WTC11 (cell line): ENCODE measurements around the gene DIDO1. TPM values are rescaled to one million over a fixed set of nuclear protein-coding genes. Genes with fewer than 3 reads are reported as not detected.

ENCODE experiments used
- ATAC-seq: fragments of 200-7000 bp; cut with Tn5 transposase; 2 replicates; pipeline ENCODE4 v1.10.0; 2021; ENCODE audit warnings: mild to moderate bottlenecking, moderate library complexity
- CTCF ChIA-PET: fragments of 300-600 bp; sonication (Branson Sonifier 250); formaldehyde crosslinking; loops from one replicate; lab custom pipeline; 2021; ENCODE audit warnings: antibody characterized with exemption; lab: Charles Lee
- POLR2A ChIA-PET: fragments of 350-600 bp; sonication (Branson Sonifier 250); formaldehyde crosslinking; loops from one replicate; lab custom pipeline; 2021; ENCODE audit warnings: antibody characterized with exemption; lab: Charles Lee
- DNase-seq: peaks from one replicate; pipeline ENCODE4 v3.0.0; 2021; ENCODE audit warnings: low spot score
- H3K27ac Mint-ChIP-seq: 2 replicates; pipeline ENCODE4 v1.8.0; 2021; ENCODE audit warnings: mixed read lengths
- H3K27me3 Mint-ChIP-seq: 2 replicates; pipeline ENCODE4 v1.8.0; 2021; ENCODE audit warnings: low read depth, mild to moderate bottlenecking, moderate library complexity, mixed read lengths
- H3K36me3 Mint-ChIP-seq: 2 replicates; pipeline ENCODE4 v1.8.0; 2021; ENCODE audit warnings: mixed read lengths
- H3K4me1 Mint-ChIP-seq: 2 replicates; pipeline ENCODE4 v1.8.0; 2022; ENCODE audit warnings: mixed read lengths
- H3K4me3 Mint-ChIP-seq: 2 replicates; pipeline ENCODE4 v1.8.0; 2021; ENCODE audit warnings: mild to moderate bottlenecking, moderate library complexity, mixed read lengths
- H3K9me3 Mint-ChIP-seq: 2 replicates; pipeline ENCODE4 v1.8.0; 2021; ENCODE audit warnings: mixed read lengths
- CREB1 ChIP-seq: sonication (generic); formaldehyde crosslinking; IDR thresholded peaks from 2 replicates; pipeline ENCODE4 v1.8.0; 2023; ENCODE audit warnings: mild to moderate bottlenecking, missing genetic modification reagents
- ELF4 ChIP-seq: sonication (generic); formaldehyde crosslinking; IDR thresholded peaks from 2 replicates; pipeline ENCODE4 v1.8.1; 2022; ENCODE audit warnings: low read depth, mild to moderate bottlenecking, moderate library complexity, missing genetic modification reagents
- KAT7 ChIP-seq: sonication (generic); formaldehyde crosslinking; IDR thresholded peaks from 2 replicates; pipeline ENCODE4 v1.8.1; 2023; ENCODE audit warnings: missing genetic modification reagents, mild to moderate bottlenecking, borderline replicate concordance
- NFATC4 ChIP-seq: fragments of 250-450 bp; sonication (Bioruptor Pico); IDR thresholded peaks from 2 replicates; pipeline ENCODE4 v1.9.0; 2021; ENCODE audit warnings: mild to moderate bottlenecking
- RORB ChIP-seq: fragments of 250-450 bp; sonication (Bioruptor Pico); IDR thresholded peaks from 2 replicates; pipeline ENCODE4 v1.9.0; 2021; ENCODE audit warnings: mild to moderate bottlenecking
- ZBTB21 ChIP-seq: sonication (generic); formaldehyde crosslinking; IDR thresholded peaks from 2 replicates; pipeline ENCODE4 v1.8.1; 2023; ENCODE audit warnings: mild to moderate bottlenecking, missing genetic modification reagents, borderline replicate concordance
- ZNF121 ChIP-seq: sonication (generic); formaldehyde crosslinking; IDR thresholded peaks from 2 replicates; pipeline ENCODE4 v1.8.0; 2023; ENCODE audit warnings: missing genetic modification reagents
- ZNF263 ChIP-seq: sonication (generic); formaldehyde crosslinking; IDR thresholded peaks from 2 replicates; pipeline ENCODE4 v1.8.1; 2022; ENCODE audit warnings: low read depth, mild to moderate bottlenecking, moderate library complexity, missing genetic modification reagents
- ZNF317 ChIP-seq: sonication (generic); formaldehyde crosslinking; IDR thresholded peaks from 2 replicates; pipeline ENCODE4 v1.8.1; 2023; ENCODE audit warnings: low read depth, mild to moderate bottlenecking, moderate library complexity, missing genetic modification reagents, borderline replicate concordance
- ZNF671 ChIP-seq: fragments of 250-450 bp; sonication (Bioruptor Pico); IDR thresholded peaks from 2 replicates; pipeline ENCODE4 v1.8.0; 2021; ENCODE audit warnings: mild to moderate bottlenecking
- total RNA-seq: library from RNA; stranded (reverse); gene quantifications from 3 replicates; pipeline ENCODE4 v1.2.3, GENCODE V29; 2021
- TF ChIP-seq, protein P1 (sequence below): sonication (generic); formaldehyde crosslinking; IDR thresholded peaks from 2 replicates; pipeline ENCODE4 v1.8.0; 2023; ENCODE audit warnings: missing genetic modification reagents
- TF ChIP-seq, protein P2 (sequence below): sonication (generic); formaldehyde crosslinking; IDR thresholded peaks from 2 replicates; pipeline ENCODE4 v1.8.1; 2022; ENCODE audit warnings: missing genetic modification reagents, borderline replicate concordance
- TF ChIP-seq, protein P3 (sequence below): sonication (generic); formaldehyde crosslinking; IDR thresholded peaks from 2 replicates; pipeline ENCODE4 v1.8.0; 2022; ENCODE audit warnings: missing genetic modification reagents
- TF ChIP-seq, protein P4 (sequence below): sonication (generic); formaldehyde crosslinking; IDR thresholded peaks from 2 replicates; pipeline ENCODE4 v1.8.0; 2022; ENCODE audit warnings: mild to moderate bottlenecking, missing genetic modification reagents
- TF ChIP-seq, protein P5 (sequence below): sonication (generic); formaldehyde crosslinking; IDR thresholded peaks from 2 replicates; pipeline ENCODE4 v1.8.1; 2022; ENCODE audit warnings: low read depth, missing genetic modification reagents, borderline replicate concordance

Gene DIDO1
- total RNA-seq, 1 experiment from 2014 or later: 87.3 TPM

DNA sequence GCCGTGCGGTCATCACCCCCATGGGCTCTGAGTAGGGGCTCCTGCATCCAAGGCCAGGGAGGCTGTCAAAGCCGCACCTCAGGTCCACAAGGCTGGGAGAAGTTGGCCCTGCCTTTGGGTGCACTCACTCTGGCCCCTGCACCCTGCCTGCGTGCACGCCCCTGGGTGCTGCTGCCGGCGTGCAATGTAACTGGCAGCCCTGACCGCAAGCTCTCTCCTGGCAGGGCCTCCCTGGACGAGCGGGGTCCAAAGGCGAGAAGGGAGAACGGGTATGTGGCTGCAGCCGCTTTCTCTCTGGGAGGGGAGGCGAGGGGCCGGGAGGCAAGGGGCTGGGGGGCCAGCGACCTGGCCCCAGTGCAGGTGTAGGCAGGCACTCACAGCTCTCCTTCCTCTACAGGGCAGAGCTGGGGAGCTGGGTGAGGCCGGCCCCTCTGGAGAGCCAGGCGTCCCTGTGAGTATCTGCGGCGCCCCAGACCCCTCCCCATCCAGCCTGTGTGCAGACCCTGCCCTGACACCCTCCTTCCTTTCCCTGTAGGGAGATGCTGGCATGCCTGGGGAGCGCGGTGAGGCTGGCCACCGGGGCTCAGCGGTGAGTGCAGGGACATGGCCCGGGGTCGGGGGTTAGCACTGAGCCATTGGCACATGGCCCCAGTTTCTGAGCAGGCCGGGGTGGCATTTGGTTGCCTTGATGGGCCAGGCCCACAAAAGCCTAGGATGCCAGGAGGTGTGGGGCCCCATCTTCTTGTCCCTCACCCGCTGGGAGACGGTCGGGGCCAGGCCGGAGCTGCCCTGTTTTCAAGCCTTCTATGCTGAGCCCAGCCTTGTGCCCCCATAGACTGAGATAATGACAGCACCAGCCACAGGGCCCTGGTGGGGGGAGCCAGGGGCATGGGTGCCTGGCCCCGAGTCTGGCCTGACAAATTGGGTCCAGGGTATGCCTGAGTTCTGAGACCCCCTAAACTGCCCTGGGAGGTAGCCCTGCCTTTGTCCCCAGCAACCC lies 96.8 kb downstream of the DIDO1 start:
- DNase-seq (no peak), ATAC-seq (no peak)
- Mint-ChIP-seq H3K27me3 (no peaks in the 10 kb centered on the region), H3K27ac (no peak overlapping the region), H3K4me1 (peaks cover 19% of the 10 kb centered on the region), H3K4me3 (no peak overlapping the region), H3K36me3 (peaks cover 6% of the 10 kb centered on the region; the same call in 1 of the 2 replicates), H3K9me3 (no peaks in the 10 kb centered on the region)
- ChIA-PET CTCF (no interaction called here), POLR2A (no interaction called here)
- no peak for TF ChIP-seq RORB (CRISPR knock-in tag)

DNA sequence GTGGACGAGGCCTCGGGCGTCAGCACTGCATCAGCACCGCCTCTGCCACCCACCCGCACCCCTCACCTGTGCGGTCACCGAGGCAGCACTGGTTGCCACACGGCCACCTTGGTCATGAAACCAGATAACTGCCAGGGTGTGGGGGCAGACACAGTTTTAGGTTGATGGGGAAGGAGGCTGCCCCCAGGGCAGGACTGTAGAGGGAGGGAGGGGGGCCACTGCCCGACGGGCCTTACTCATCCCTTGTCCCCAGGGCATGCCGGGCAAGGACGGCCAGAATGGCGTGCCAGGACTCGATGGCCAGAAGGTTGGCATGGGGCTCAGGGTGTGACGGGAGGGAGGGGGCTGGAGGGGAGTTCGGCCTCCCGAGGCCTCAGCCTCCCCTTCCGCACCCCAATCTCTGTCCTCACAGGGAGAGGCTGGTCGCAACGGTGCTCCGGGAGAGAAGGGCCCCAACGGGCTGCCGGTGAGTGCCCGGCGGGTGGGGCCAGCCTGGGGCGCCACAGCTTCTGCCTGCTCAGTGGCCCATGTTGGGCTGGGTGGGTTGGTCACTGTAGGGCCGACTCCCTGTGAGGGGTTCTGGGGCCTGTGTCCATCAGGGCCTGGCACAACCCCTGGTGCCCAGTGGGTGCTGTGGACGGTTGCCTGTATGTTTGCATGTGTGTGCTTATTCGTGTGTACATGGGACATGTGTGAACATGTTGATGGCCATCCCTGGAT lies 97.6 kb downstream of the DIDO1 start:
- no peak for DNase-seq
- H3K9me3 Mint-ChIP-seq: no peaks in the 10 kb centered on the region
- ATAC-seq: no peak
- ChIA-PET CTCF (no interaction called here), POLR2A (no interaction called here)
- H3K27ac Mint-ChIP-seq: no peak overlapping the region
- TF ChIP-seq, protein P1, sequence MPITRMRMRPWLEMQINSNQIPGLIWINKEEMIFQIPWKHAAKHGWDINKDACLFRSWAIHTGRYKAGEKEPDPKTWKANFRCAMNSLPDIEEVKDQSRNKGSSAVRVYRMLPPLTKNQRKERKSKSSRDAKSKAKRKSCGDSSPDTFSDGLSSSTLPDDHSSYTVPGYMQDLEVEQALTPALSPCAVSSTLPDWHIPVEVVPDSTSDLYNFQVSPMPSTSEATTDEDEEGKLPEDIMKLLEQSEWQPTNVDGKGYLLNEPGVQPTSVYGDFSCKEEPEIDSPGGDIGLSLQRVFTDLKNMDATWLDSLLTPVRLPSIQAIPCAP (CRISPR knock-in tag): no peak
- TF ChIP-seq CREB1 (CRISPR knock-in tag): no peak
- no peaks in the 10 kb centered on the region for H3K27me3 Mint-ChIP-seq
- peaks cover 22% of the 10 kb centered on the region for H3K4me1 Mint-ChIP-seq
- H3K4me3 Mint-ChIP-seq: no peak overlapping the region
- peaks cover 4% of the 10 kb centered on the region; the same call in 1 of the 2 replicates for H3K36me3 Mint-ChIP-seq

DNA sequence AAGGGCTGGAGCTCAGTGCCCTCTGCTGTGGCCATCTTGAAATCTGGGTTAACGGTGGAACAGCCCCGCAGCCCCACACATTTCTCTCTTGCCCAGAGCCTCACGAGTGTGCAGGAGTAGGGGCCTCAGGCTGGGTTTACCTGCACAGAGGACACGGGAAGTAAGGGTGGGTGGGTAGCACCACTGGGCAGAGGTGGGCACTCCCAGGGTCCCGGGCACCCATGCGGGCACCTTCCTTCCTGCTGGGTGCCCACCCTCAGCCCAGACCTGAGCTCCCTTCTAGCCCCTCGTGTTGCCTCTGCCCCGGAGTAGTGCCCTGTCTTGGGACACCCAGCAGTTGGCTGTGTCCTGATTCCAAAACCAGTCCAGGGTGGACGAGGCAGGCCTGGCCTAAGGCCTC lies 98.3 kb downstream of the DIDO1 start:
- ATAC-seq (no peak), DNase-seq (no peak)
- peaks cover 4% of the 10 kb centered on the region; the same call in 1 of the 2 replicates for H3K36me3 Mint-ChIP-seq
- H3K4me1 Mint-ChIP-seq: peaks cover 26% of the 10 kb centered on the region
- no peaks in the 10 kb centered on the region for H3K27me3 Mint-ChIP-seq
- no peaks in the 10 kb centered on the region for H3K9me3 Mint-ChIP-seq
- POLR2A ChIA-PET: no interaction called here
- no peak overlapping the region for H3K27ac Mint-ChIP-seq
- CTCF ChIA-PET: interaction anchor here (1.0 kb wide), 1 partner anchor 20 kb away, joined by 4 read pairs; no protein-coding TSS in a partner anchor
- no peak overlapping the region for H3K4me3 Mint-ChIP-seq
- no peak for TF ChIP-seq ZNF317 (CRISPR knock-in tag)
- TF ChIP-seq ZNF121 (CRISPR knock-in tag): no peak
- TF ChIP-seq NFATC4 (CRISPR knock-in tag): no peak
- TF ChIP-seq, protein P2, sequence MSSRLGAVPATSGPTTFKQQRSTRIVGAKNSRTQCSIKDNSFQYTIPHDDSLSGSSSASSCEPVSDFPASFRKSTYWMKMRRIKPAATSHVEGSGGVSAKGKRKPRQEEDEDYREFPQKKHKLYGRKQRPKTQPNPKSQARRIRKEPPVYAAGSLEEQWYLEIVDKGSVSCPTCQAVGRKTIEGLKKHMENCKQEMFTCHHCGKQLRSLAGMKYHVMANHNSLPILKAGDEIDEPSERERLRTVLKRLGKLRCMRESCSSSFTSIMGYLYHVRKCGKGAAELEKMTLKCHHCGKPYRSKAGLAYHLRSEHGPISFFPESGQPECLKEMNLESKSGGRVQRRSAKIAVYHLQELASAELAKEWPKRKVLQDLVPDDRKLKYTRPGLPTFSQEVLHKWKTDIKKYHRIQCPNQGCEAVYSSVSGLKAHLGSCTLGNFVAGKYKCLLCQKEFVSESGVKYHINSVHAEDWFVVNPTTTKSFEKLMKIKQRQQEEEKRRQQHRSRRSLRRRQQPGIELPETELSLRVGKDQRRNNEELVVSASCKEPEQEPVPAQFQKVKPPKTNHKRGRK (CRISPR knock-in tag): no peak
- TF ChIP-seq, protein P3, sequence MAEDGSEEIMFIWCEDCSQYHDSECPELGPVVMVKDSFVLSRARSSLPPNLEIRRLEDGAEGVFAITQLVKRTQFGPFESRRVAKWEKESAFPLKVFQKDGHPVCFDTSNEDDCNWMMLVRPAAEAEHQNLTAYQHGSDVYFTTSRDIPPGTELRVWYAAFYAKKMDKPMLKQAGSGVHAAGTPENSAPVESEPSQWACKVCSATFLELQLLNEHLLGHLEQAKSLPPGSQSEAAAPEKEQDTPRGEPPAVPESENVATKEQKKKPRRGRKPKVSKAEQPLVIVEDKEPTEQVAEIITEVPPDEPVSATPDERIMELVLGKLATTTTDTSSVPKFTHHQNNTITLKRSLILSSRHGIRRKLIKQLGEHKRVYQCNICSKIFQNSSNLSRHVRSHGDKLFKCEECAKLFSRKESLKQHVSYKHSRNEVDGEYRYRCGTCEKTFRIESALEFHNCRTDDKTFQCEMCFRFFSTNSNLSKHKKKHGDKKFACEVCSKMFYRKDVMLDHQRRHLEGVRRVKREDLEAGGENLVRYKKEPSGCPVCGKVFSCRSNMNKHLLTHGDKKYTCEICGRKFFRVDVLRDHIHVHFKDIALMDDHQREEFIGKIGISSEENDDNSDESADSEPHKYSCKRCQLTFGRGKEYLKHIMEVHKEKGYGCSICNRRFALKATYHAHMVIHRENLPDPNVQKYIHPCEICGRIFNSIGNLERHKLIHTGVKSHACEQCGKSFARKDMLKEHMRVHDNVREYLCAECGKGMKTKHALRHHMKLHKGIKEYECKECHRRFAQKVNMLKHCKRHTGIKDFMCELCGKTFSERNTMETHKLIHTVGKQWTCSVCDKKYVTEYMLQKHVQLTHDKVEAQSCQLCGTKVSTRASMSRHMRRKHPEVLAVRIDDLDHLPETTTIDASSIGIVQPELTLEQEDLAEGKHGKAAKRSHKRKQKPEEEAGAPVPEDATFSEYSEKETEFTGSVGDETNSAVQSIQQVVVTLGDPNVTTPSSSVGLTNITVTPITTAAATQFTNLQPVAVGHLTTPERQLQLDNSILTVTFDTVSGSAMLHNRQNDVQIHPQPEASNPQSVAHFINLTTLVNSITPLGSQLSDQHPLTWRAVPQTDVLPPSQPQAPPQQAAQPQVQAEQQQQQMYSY: no peak
- TF ChIP-seq ZBTB21 (CRISPR knock-in tag): no peak
- TF ChIP-seq, protein P4, sequence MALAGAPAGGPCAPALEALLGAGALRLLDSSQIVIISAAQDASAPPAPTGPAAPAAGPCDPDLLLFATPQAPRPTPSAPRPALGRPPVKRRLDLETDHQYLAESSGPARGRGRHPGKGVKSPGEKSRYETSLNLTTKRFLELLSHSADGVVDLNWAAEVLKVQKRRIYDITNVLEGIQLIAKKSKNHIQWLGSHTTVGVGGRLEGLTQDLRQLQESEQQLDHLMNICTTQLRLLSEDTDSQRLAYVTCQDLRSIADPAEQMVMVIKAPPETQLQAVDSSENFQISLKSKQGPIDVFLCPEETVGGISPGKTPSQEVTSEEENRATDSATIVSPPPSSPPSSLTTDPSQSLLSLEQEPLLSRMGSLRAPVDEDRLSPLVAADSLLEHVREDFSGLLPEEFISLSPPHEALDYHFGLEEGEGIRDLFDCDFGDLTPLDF: no peak
- no peak for TF ChIP-seq ZNF671
- no peak for TF ChIP-seq ELF4 (CRISPR knock-in tag)
- TF ChIP-seq KAT7 (CRISPR knock-in tag): no peak
- no peak for TF ChIP-seq ZNF263 (CRISPR knock-in tag)
- TF ChIP-seq, protein P5, sequence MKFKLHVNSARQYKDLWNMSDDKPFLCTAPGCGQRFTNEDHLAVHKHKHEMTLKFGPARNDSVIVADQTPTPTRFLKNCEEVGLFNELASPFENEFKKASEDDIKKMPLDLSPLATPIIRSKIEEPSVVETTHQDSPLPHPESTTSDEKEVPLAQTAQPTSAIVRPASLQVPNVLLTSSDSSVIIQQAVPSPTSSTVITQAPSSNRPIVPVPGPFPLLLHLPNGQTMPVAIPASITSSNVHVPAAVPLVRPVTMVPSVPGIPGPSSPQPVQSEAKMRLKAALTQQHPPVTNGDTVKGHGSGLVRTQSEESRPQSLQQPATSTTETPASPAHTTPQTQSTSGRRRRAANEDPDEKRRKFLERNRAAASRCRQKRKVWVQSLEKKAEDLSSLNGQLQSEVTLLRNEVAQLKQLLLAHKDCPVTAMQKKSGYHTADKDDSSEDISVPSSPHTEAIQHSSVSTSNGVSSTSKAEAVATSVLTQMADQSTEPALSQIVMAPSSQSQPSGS: no peak
